Gastrocnemius medialis (tissue), 4 donors: Measurements from ENCODE around the gene CTBP2. TPM values are rescaled to one million over a fixed set of nuclear protein-coding genes. Genes with fewer than 3 reads are reported as not detected.
A peak's percentile ranks its signal among the peaks of the same experiment; 100 is the strongest.

Experiments
- ATAC-seq, 2 donors: fragments of 150-250 bp; one replicate each; pipeline ENCODE4 v1.9.1; 2016
- DNase-seq, 2 donors: peaks; one replicate each; pipeline ENCODE4 v3.0.0-alpha.2; 2019
- H3K27ac ChIP-seq, 4 donors: fragments of 200-600 bp; sonication (generic); 1 replicate in 1 of 4; 2 replicates in 3 of 4; pipeline ENCODE4 v1.5.1; 2016 to 2018; ENCODE audit warnings: mild to moderate bottlenecking in 2 of 4, moderate library complexity in 1 of 4
- H3K27me3 ChIP-seq, 3 donors: fragments of 200-600 bp; sonication (generic) in 2 of 3; 1 replicate in 1 of 3; 2 replicates in 2 of 3; pipeline versions ENCODE4 v1.5.1 to v1.6.0; 2016 to 2019; ENCODE audit warnings: mild to moderate bottlenecking in 1 of 3, moderate library complexity in 1 of 3
- H3K36me3 ChIP-seq, 2 donors: fragments of 200-600 bp; sonication (generic) in 1 of 2; one replicate each; pipeline ENCODE4 v1.5.1; 2017 to 2018
- H3K4me1 ChIP-seq, 2 donors: fragments of 200-600 bp; sonication (generic) in 1 of 2; one replicate each; pipeline ENCODE4 v1.5.1; 2016 to 2017; ENCODE audit warnings: mild to moderate bottlenecking in 2 of 2
- H3K4me3 ChIP-seq, 4 donors: fragments of 200-600 bp; sonication (generic) in 3 of 4; 1 replicate in 1 of 4; 2 replicates in 3 of 4; pipeline ENCODE4 v1.5.1; 2016 to 2019; ENCODE audit warnings: mild to moderate bottlenecking in 2 of 4
- H3K9me3 ChIP-seq, 3 donors: fragments of 200-600 bp; sonication (generic) in 2 of 3; 1 replicate in 1 of 3; 2 replicates in 2 of 3; pipeline ENCODE4 v1.5.1; 2016 to 2019
- POLR2A ChIP-seq, 2 donors: fragments of 450-650 bp; IDR thresholded peaks; one replicate each; pipeline ENCODE4 v1.6.1; 2017; ENCODE audit warnings: antibody characterized with exemption in 2 of 2, mild to moderate bottlenecking in 2 of 2, moderate library complexity in 2 of 2
- in situ Hi-C, 4 donors: fragments of 200-750 bp; cut with MboI; loops; one replicate each; pipeline versions ENCODE4 v1.15.0 to v1.8.0; 2017; ENCODE audit warnings: low sequenced_read_pairs in 4 of 4
- intact Hi-C: fragments of 100-400 bp; cut with DNase I; formaldehyde crosslinking; loops from one replicate; pipeline ENCODE4 v1.15.1; 2023; ENCODE audit warnings: low total_unique reads
- total RNA-seq, 4 donors: library from RNA; depleted of rRNA; stranded (reverse); fragments of >200 nt; gene quantifications; one replicate each; pipeline versions ENCODE4 v1.1.0 to v1.2.3, GENCODE V29; 2016
- TF ChIP-seq, protein P1 (sequence below), 5 experiments: fragments of 450-650 bp in 3 of 5; fragments of 200-600 bp in 2 of 5; sonication (generic) in 2 of 5; IDR thresholded peaks in 4 of 5; conservative IDR thresholded peaks in 1 of 5; 1 replicate in 4 of 5; 2 replicates in 1 of 5; pipeline ENCODE4 v1.5.1; 2016 to 2019; ENCODE audit warnings: antibody characterized with exemption in 5 of 5, mild to moderate bottlenecking in 3 of 5, moderate library complexity in 3 of 5

The CTBP2 gene
- total RNA-seq, 4 donors from 2014 or later = 13.9 to 36.7 (median 21.1) TPM

DNA sequence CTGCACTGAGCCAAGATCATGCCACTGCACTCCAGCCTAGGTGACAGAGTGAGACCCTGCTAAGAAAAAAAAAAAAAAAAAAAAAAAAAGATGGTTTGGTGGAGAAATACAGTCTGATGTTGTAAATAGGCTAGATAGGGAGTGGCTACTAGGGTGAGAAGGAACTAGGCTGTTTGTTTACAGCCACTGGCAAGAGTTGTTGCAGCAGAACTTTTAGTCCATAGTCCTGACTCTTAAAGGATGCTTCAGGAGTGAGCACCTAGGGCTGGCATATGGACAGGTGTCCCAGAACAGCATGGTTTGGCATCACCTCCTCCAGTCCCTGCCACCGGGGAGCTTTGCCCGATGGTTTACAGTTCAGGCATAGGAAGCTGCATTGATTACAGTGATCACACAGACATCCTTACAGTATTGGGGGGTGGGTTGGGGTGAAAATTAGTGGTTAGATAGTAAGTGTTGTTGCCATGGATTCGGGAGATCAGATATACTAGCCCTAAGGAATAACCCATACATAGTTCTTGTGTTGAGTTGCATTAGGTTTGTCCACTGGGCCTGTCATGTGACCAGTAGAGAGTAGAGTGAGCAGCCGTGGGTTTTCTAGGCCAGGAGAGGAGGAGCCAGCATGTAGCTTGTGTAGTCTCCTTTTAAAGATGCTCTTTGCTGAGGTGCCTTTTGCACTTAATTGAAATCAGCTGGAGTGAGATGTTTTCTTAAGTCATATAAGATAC is 182.6 kb downstream of the CTBP2 start:
- in situ Hi-C loops (no loop called here), intact Hi-C loops (no loop called here)

DNA sequence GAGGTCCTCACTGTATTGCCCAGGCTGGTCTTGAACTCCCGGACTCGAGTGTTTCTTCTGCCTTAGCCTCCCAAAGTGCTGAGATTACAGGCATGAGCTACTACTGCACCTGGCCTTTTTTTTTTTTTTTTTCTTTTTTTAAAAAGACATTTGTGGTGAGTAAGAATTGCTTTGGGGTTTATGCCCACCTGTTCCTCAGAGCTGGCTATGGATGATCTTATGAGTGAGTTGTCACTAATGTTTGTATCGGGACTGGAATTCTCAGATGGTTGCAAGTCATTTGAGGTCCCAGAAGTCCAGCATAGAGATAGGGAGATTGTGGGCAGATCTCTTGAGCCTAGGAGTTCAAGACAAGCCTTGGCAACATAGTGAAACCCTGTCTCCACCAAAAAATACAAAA is 183.2 kb downstream of the CTBP2 start:
- intact Hi-C loops = no loop called here
- peaks cover 0 to 36% of the 10 kb centered on the region in 2 donors for H3K36me3 ChIP-seq
- in situ Hi-C loops = no loop called here
- no peaks in the 10 kb centered on the region for H3K9me3 ChIP-seq
- DNase-seq = no peak
- no peaks in the 10 kb centered on the region for H3K27me3 ChIP-seq
- peak overlapping the region in 3 of 4 donors; percentile 13 to 60 (median 42) for H3K27ac ChIP-seq
- ATAC-seq = no peak
- TF ChIP-seq, protein P1, sequence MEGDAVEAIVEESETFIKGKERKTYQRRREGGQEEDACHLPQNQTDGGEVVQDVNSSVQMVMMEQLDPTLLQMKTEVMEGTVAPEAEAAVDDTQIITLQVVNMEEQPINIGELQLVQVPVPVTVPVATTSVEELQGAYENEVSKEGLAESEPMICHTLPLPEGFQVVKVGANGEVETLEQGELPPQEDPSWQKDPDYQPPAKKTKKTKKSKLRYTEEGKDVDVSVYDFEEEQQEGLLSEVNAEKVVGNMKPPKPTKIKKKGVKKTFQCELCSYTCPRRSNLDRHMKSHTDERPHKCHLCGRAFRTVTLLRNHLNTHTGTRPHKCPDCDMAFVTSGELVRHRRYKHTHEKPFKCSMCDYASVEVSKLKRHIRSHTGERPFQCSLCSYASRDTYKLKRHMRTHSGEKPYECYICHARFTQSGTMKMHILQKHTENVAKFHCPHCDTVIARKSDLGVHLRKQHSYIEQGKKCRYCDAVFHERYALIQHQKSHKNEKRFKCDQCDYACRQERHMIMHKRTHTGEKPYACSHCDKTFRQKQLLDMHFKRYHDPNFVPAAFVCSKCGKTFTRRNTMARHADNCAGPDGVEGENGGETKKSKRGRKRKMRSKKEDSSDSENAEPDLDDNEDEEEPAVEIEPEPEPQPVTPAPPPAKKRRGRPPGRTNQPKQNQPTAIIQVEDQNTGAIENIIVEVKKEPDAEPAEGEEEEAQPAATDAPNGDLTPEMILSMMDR (IDR thresholded peaks at IDR 0.05 in 4 of 5, conservative IDR thresholded peaks at IDR 0.05 in 1 of 5) = no peak
- no peak for TF ChIP-seq POLR2A (IDR thresholded peaks at IDR 0.05)
- no peak overlapping the region for H3K4me3 ChIP-seq
- H3K4me1 ChIP-seq = peaks cover 22 to 25% of the 10 kb centered on the region in 2 donors

More for the DNA sequence above, 182.6 kb downstream of the CTBP2 start:
- no peaks in the 10 kb centered on the region for H3K9me3 ChIP-seq
- H3K36me3 ChIP-seq = peaks cover 0 to 36% of the 10 kb centered on the region in 2 donors
- no peak overlapping the region for H3K4me3 ChIP-seq
- peaks cover 21 to 24% of the 10 kb centered on the region in 2 donors for H3K4me1 ChIP-seq
- peak overlapping the region; percentile 4 to 60 (median 42) for H3K27ac ChIP-seq
- DNase-seq = peak in 1 of 2 donors; percentile 26
- no peaks in the 10 kb centered on the region for H3K27me3 ChIP-seq
- no peak for TF ChIP-seq POLR2A (IDR thresholded peaks at IDR 0.05)
- TF ChIP-seq, protein P1 (IDR thresholded peaks at IDR 0.05 in 4 of 5, conservative IDR thresholded peaks at IDR 0.05 in 1 of 5) = no peak
- ATAC-seq = peak; percentile 71 to 79

DNA sequence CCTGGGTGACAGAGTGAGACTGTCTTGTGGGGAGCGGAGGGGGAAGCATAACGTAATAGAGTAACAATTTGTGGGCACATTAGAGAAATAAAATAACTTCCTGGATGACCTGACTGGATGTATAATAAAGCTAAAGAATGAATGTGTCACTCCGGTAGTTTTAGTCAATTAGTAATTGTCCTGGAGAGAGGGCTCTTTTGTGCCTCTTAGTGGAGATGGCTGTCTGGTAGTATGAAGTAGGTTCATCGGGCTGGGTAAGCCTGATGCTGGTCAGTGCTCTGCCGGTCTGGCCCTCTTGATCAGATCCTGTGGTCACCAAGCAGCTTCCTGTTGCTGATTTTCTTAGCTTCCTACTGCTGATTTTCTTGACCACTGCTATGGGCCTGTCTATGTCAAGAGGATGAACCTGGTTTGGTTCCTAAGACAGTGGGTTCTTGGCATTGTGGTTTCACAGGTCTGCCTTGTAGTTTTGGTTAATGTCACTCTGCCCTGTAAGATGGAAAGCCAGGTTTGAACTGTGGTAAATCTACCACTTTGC is 184.3 kb downstream of the CTBP2 start:
- intact Hi-C loops = no loop called here
- Histone ChIP-seq H3K4me3 (no peak overlapping the region), H3K9me3 (no peaks in the 10 kb centered on the region), H3K36me3 (peaks cover 0 to 33% of the 10 kb centered on the region in 2 donors), H3K27me3 (no peaks in the 10 kb centered on the region), H3K4me1 (peaks cover 34 to 36% of the 10 kb centered on the region in 2 donors), H3K27ac (peak overlapping the region in 1 of 4 donors; percentile 2)
- no peak for DNase-seq
- ATAC-seq = no peak
- TF ChIP-seq, protein P1 (IDR thresholded peaks at IDR 0.05 in 4 of 5, conservative IDR thresholded peaks at IDR 0.05 in 1 of 5) = no peak
- TF ChIP-seq POLR2A (IDR thresholded peaks at IDR 0.05) = no peak
- in situ Hi-C loops = no loop called here

DNA sequence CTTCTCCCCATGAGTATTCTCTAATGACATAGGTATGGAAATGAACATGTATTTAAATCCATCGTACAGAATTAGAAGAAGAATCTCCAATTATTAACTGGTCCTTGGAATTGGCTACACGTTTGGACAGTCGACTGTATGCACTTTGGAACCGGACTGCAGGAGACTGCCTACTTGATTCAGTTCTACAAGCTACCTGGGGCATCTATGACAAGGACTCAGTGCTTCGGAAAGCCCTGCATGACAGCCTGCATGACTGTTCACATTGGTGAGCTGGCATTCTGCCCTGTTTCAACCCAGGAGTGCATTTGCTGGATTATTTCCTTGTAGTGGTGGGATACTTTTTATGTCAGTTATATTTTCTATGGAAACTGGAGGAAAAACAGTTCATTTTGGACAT is 186.2 kb downstream of the CTBP2 start:
- in situ Hi-C loops = no loop called here
- Histone ChIP-seq H3K4me3 (no peak overlapping the region), H3K27ac (no peak overlapping the region), H3K4me1 (peaks cover 48 to 53% of the 10 kb centered on the region in 2 donors), H3K36me3 (peaks cover 0 to 29% of the 10 kb centered on the region in 2 donors), H3K9me3 (no peaks in the 10 kb centered on the region), H3K27me3 (no peaks in the 10 kb centered on the region)
- DNase-seq = no peak
- no peak for ATAC-seq
- intact Hi-C loops = no loop called here
- no peak for TF ChIP-seq POLR2A (IDR thresholded peaks at IDR 0.05)
- TF ChIP-seq, protein P1 (IDR thresholded peaks at IDR 0.05 in 4 of 5, conservative IDR thresholded peaks at IDR 0.05 in 1 of 5) = no peak
